SK-N-SH treated with all-trans-retinoic acid at 6 μM for 48 hours (cell line): Measurements from ENCODE around the gene SLX9.

Source experiments
- ATAC-seq: fragments of 200-7000 bp; cut with Tn5 transposase; 3 replicates; pipeline ENCODE4 v1.9.1; 2020; ENCODE audit warnings: mild to moderate bottlenecking, moderate library complexity
- ARNTL ChIP-seq: fragments of 450-650 bp; formaldehyde crosslinking; IDR thresholded peaks from 2 replicates; pipeline ENCODE4 v1.5.0; 2020; ENCODE audit warnings: low read depth, mild to moderate bottlenecking, moderate library complexity, borderline replicate concordance
- BACH2 ChIP-seq: fragments of 250-450 bp; sonication (Bioruptor Pico); IDR thresholded peaks from 2 replicates; pipeline ENCODE4 v1.9.0; 2021; ENCODE audit warnings: mild to moderate bottlenecking, borderline replicate concordance
- CREB5 ChIP-seq: fragments of 250-450 bp; sonication (Bioruptor Pico); IDR thresholded peaks from 2 replicates; pipeline ENCODE4 v1.5.1; 2020; ENCODE audit warnings: low read depth, mild to moderate bottlenecking, moderate library complexity
- CSDC2 ChIP-seq: fragments of 250-450 bp; sonication (Bioruptor Pico); IDR thresholded peaks from 2 replicates; pipeline ENCODE4 v1.5.0; 2020; ENCODE audit warnings: mild to moderate bottlenecking, moderate library complexity
- GLIS3 ChIP-seq: fragments of 250-450 bp; sonication (Bioruptor Pico); IDR thresholded peaks from 2 replicates; pipeline ENCODE4 v1.5.0; 2020; ENCODE audit warnings: mild to moderate bottlenecking, moderate library complexity
- ISL1 ChIP-seq: fragments of 250-450 bp; sonication (Bioruptor Pico); IDR thresholded peaks from 2 replicates; pipeline ENCODE4 v2.1.2; 2022; ENCODE audit warnings: mild to moderate bottlenecking, moderate library complexity
- OSR1 ChIP-seq: fragments of 250-450 bp; sonication (Bioruptor Pico); IDR thresholded peaks from 2 replicates; pipeline ENCODE4 v1.8.0; 2022; ENCODE audit warnings: moderate library complexity, mild to moderate bottlenecking, inconsistent platforms
- POU6F1 ChIP-seq: fragments of 250-450 bp; sonication (Bioruptor Pico); IDR thresholded peaks from 2 replicates; pipeline ENCODE4 v1.8.0; 2021; ENCODE audit warnings: low read depth, mild to moderate bottlenecking, moderate library complexity, borderline replicate concordance
- PPARA ChIP-seq: fragments of 250-450 bp; sonication (Bioruptor Pico); IDR thresholded peaks from 2 replicates; pipeline ENCODE4 v1.5.0; 2020; ENCODE audit warnings: mild to moderate bottlenecking, borderline replicate concordance
- RARB ChIP-seq: fragments of 250-450 bp; sonication (Bioruptor Pico); IDR thresholded peaks from 2 replicates; pipeline ENCODE4 v1.8.0; 2021; ENCODE audit warnings: mild to moderate bottlenecking, moderate library complexity
- SNAI2 ChIP-seq: fragments of 250-450 bp; sonication (Bioruptor Pico); IDR thresholded peaks from 2 replicates; pipeline ENCODE4 v1.5.0; 2020; ENCODE audit warnings: mild to moderate bottlenecking, moderate library complexity
- TCF4 ChIP-seq: fragments of 250-450 bp; sonication (Bioruptor Pico); IDR thresholded peaks from 2 replicates; pipeline ENCODE4 v1.8.0; 2021; ENCODE audit warnings: mild to moderate bottlenecking, moderate library complexity, borderline replicate concordance
- TOX ChIP-seq: fragments of 250-450 bp; sonication (Bioruptor Pico); IDR thresholded peaks from 2 replicates; pipeline ENCODE4 v1.8.0; 2021; ENCODE audit warnings: mild to moderate bottlenecking, moderate library complexity, borderline replicate concordance
- TSHZ2 ChIP-seq: fragments of 250-450 bp; sonication (Bioruptor Pico); IDR thresholded peaks from 2 replicates; pipeline ENCODE4 v1.5.0; 2020; ENCODE audit warnings: mild to moderate bottlenecking, moderate library complexity
- ZC3H10 ChIP-seq: fragments of 250-450 bp; sonication (Bioruptor Pico); IDR thresholded peaks from 2 replicates; pipeline ENCODE4 v1.5.1; 2021; ENCODE audit warnings: mild to moderate bottlenecking, moderate library complexity
- ZFP3 ChIP-seq: fragments of 250-450 bp; sonication (Bioruptor Pico); IDR thresholded peaks from 2 replicates; pipeline ENCODE4 v1.5.0; 2020; ENCODE audit warnings: mild to moderate bottlenecking, moderate library complexity
- ZFP30 ChIP-seq: fragments of 450-650 bp; formaldehyde crosslinking; IDR thresholded peaks from 2 replicates; pipeline ENCODE4 v1.5.0; 2022; ENCODE audit warnings: mild to moderate bottlenecking, moderate library complexity
- ZNF565 ChIP-seq: fragments of 450-650 bp; formaldehyde crosslinking; conservative IDR thresholded peaks from 2 replicates; pipeline ENCODE4 v1.5.0; 2020; ENCODE audit warnings: low read depth, mild to moderate bottlenecking, moderate library complexity
- ZNF70 ChIP-seq: fragments of 450-650 bp; formaldehyde crosslinking; IDR thresholded peaks from 2 replicates; pipeline ENCODE4 v1.5.0; 2020; ENCODE audit warnings: mild to moderate bottlenecking, moderate library complexity
- ZNF8 ChIP-seq: fragments of 450-650 bp; formaldehyde crosslinking; IDR thresholded peaks from 2 replicates; pipeline ENCODE4 v1.5.0; 2020; ENCODE audit warnings: mild to moderate bottlenecking, moderate library complexity
- TF ChIP-seq, protein P1 (sequence below): fragments of 250-450 bp; sonication (Bioruptor Pico); IDR thresholded peaks from 2 replicates; pipeline ENCODE4 v1.8.0; 2020; ENCODE audit warnings: mild to moderate bottlenecking, moderate library complexity, borderline replicate concordance

Gene SLX9

GRCh38 chr21:44979687-44980561 lies 40.1 kb downstream of the SLX9 start:
- TF ChIP-seq, protein P1, sequence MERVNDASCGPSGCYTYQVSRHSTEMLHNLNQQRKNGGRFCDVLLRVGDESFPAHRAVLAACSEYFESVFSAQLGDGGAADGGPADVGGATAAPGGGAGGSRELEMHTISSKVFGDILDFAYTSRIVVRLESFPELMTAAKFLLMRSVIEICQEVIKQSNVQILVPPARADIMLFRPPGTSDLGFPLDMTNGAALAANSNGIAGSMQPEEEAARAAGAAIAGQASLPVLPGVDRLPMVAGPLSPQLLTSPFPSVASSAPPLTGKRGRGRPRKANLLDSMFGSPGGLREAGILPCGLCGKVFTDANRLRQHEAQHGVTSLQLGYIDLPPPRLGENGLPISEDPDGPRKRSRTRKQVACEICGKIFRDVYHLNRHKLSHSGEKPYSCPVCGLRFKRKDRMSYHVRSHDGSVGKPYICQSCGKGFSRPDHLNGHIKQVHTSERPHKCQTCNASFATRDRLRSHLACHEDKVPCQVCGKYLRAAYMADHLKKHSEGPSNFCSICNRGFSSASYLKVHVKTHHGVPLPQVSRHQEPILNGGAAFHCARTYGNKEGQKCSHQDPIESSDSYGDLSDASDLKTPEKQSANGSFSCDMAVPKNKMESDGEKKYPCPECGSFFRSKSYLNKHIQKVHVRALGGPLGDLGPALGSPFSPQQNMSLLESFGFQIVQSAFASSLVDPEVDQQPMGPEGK (CRISPR knock-in tag), result no peak
- no peak for TF ChIP-seq BACH2 (CRISPR knock-in tag)
- no peak for ATAC-seq

DNA sequence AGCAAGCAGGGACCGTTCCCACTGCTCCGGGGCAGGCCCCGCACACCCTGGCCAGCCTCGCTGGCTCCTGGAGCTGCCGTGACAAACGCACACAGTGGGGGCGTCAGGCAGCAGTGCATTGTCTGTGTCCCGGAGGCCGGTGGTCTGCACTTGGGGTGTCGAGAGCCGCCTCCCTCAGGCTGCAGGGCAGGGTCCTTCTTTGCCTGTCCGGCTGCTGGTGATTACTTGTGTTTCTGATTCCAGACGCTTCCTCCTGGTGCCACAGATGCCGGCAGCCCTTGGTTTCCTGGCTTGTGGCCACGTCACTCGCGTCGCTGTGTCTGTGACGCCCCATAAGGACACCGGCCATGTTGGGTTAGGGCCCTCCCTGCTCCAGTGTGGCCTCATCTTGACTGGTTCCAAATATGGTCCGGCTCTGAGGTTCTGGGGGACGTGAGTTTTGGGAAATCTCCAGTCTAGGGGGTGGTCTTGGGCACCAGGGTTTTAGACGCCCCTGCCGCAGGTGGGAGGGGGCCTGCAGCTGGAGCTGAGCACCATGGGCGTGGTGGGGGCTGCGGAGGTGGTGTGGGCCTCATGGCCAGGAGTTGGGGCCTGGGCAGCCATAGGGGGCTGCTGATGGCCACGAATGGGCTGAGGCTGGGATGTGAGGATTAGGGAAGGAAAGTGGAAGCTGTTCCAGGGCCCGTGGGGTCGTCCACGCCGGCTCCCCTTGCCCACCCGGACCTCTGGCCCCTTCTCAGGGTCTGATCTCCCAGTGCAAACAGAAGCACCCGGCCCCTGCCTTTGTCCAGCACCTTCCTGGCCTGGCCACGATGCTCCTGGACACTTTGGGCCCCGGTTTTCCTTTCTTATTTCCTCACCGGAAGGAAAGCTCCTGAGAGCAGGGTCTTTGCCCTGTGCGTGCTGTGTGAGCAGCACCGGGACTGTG lies 41.0 kb downstream of the SLX9 start:
- ATAC-seq, result no peak; the same call in 2 of the 3 replicates
- no peak for TF ChIP-seq SNAI2 (CRISPR knock-in tag)
- no peak for TF ChIP-seq ZNF8 (CRISPR knock-in tag)
- no peak for TF ChIP-seq GLIS3 (CRISPR knock-in tag)
- no peak for TF ChIP-seq TSHZ2 (CRISPR knock-in tag)
- TF ChIP-seq ISL1, result no peak
- no peak for TF ChIP-seq ZNF565 (CRISPR knock-in tag)
- TF ChIP-seq CREB5 (CRISPR knock-in tag), result no peak
- TF ChIP-seq PPARA (CRISPR knock-in tag), result no peak
- no peak for TF ChIP-seq ZNF70 (CRISPR knock-in tag)
- TF ChIP-seq ZFP30 (CRISPR knock-in tag), result no peak
- no peak for TF ChIP-seq ARNTL (CRISPR knock-in tag)
- TF ChIP-seq ZFP3 (CRISPR knock-in tag), result no peak
- no peak for TF ChIP-seq CSDC2 (CRISPR knock-in tag)

DNA sequence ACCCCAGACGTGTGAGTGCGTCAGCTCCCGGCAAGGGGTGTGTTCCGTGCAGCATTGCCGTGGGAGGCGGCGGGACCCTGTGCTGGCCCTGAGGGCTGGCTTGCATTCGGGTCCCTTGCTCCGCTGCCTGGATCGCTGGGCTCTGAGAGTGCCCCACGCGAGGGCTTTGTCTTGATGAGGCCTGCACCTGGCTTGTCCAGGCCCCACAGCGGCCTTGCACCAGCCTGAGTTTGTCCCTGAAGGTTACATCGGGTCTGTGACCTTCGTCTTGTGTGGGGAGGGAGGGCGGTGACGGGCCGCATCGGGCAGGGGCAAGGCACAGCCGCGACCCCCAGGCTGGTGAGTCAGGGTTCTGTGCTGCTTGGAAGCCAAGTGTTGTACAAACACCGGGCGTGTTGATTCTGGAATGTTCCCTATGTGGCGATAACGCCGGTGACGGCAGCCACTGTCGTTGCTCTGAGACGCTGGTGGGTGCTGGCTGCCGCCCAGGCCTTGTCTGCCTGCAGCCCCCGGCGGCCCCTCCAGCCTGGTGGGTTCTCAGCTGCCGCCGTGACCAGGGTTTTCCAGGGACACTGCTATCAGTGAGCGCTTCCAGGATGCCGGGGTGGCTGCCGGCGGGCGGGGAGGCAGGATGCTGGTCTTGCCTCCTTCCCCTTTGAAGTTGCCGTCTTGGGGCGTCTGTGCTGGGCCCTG lies 42.9 kb downstream of the SLX9 start:
- peak; percentile 7; the same call in 2 of the 3 replicates for ATAC-seq
- no peak for TF ChIP-seq ZNF70 (CRISPR knock-in tag)
- TF ChIP-seq ARNTL (CRISPR knock-in tag), result no peak
- TF ChIP-seq ZNF565 (CRISPR knock-in tag), result no peak
- TF ChIP-seq TOX (CRISPR knock-in tag), result no peak
- TF ChIP-seq TSHZ2 (CRISPR knock-in tag), result no peak
- no peak for TF ChIP-seq ZNF8 (CRISPR knock-in tag)
- TF ChIP-seq RARB (CRISPR knock-in tag), result no peak
- TF ChIP-seq OSR1, result no peak
- TF ChIP-seq ISL1, result no peak
- no peak for TF ChIP-seq POU6F1 (CRISPR knock-in tag)
- TF ChIP-seq PPARA (CRISPR knock-in tag), result no peak
- TF ChIP-seq GLIS3 (CRISPR knock-in tag), result no peak
- no peak for TF ChIP-seq SNAI2 (CRISPR knock-in tag)
- no peak for TF ChIP-seq ZC3H10 (CRISPR knock-in tag)
- TF ChIP-seq, protein P1 (CRISPR knock-in tag), result no peak
- no peak for TF ChIP-seq TCF4 (CRISPR knock-in tag)
